IMR-90 (cell line): ENCODE measurements around the gene ETV6. TPM values are rescaled to one million over a fixed set of nuclear protein-coding genes. Genes with fewer than 3 reads are reported as not detected.
A peak's percentile ranks its signal among the peaks of the same experiment; 100 is the strongest.

Source experiments
- ATAC-seq: fragments of 200-7000 bp; cut with Tn5 transposase; 2 replicates; pipeline ENCODE4 v1.9.1; 2020; ENCODE audit warnings: low read depth, mild to moderate bottlenecking, moderate library complexity
- BruUV-seq: library from RNA; stranded (reverse); fragments of 400-500 nt; replicated peaks from 2 replicates; lab custom pipeline; 2021; lab: Mats Ljungman, UMichigan
- CTCF ChIA-PET: fragments of 300-600 bp; formaldehyde crosslinking; extraction: SDS; loops from one replicate; lab custom pipeline; 2021; ENCODE audit warnings: antibody characterized with exemption; lab: Yijun Ruan, JAX
- POLR2A ChIA-PET: fragments of 300-600 bp; sonication (Branson Sonifier 250); formaldehyde crosslinking; loops from one replicate; lab custom pipeline; 2022; ENCODE audit warnings: antibody characterized with exemption; ENCODE audit not compliant: unreplicated experiment; lab: Charles Lee
- DNase-seq: peaks from one replicate; pipeline ENCODE4 v3.0.0; 2013
- H2AFZ ChIP-seq: replicated peaks from 2 replicates; pipeline ENCODE3; 2013; ENCODE audit warnings: low read length, mild to moderate bottlenecking; ENCODE audit not compliant: poor library complexity
- H2AK5ac ChIP-seq: 2 replicates; pipeline ENCODE4 v1.6.1; 2013; ENCODE audit warnings: low read depth, low read length, inconsistent platforms
- H2AK9ac ChIP-seq: replicated peaks from 2 replicates; pipeline ENCODE3; 2013; ENCODE audit warnings: mild to moderate bottlenecking, low read depth, low read length, moderate library complexity; ENCODE audit not compliant: poor library complexity
- H2BK120ac ChIP-seq: 2 replicates; pipeline ENCODE4 v1.6.1; 2013; ENCODE audit warnings: low read depth, low read length, inconsistent platforms
- H2BK15ac ChIP-seq: 3 replicates; pipeline ENCODE4 v1.6.1; 2013; ENCODE audit warnings: low read depth, low read length, inconsistent platforms
- H2BK20ac ChIP-seq: 2 replicates; pipeline ENCODE4 v1.6.1; 2013; ENCODE audit warnings: low read depth, mild to moderate bottlenecking, inconsistent platforms, low read length, moderate library complexity
- H2BK5ac ChIP-seq: 2 replicates; pipeline ENCODE4 v1.6.1; 2013; ENCODE audit warnings: mild to moderate bottlenecking, low read depth, low read length, inconsistent platforms; ENCODE audit not compliant: poor library complexity, severe bottlenecking
- H3K14ac ChIP-seq: replicated peaks from 2 replicates; pipeline ENCODE4 v1.6.1; 2013; ENCODE audit warnings: low read depth, low read length, inconsistent platforms
- H3K18ac ChIP-seq: 2 replicates; pipeline ENCODE4 v1.6.1; 2013; ENCODE audit warnings: low read depth, low read length, control low read depth
- H3K23ac ChIP-seq: 2 replicates; pipeline ENCODE4 v1.6.1; 2013; ENCODE audit warnings: low read depth, low read length, inconsistent platforms
- H3K27ac ChIP-seq: 2 replicates; pipeline ENCODE4 v1.5.1; 2013; ENCODE audit warnings: mild to moderate bottlenecking, control low read depth, low read length; ENCODE audit not compliant: insufficient read depth
- H3K27me3 ChIP-seq: 2 replicates; pipeline ENCODE4 v1.6.1; 2013; ENCODE audit warnings: low read length; ENCODE audit not compliant: control insufficient read depth, insufficient read depth
- H3K36me3 ChIP-seq: 2 replicates; pipeline ENCODE4 v1.6.1; 2013; ENCODE audit warnings: low read length, mixed read lengths; ENCODE audit not compliant: control insufficient read depth, insufficient read depth
- H3K4ac ChIP-seq: 2 replicates; pipeline ENCODE4 v1.6.1; 2013; ENCODE audit warnings: low read depth, low read length, inconsistent platforms
- H3K4me1 ChIP-seq: 2 replicates; pipeline ENCODE4 v1.6.1; 2013; ENCODE audit warnings: low read length, mixed read lengths; ENCODE audit not compliant: control insufficient read depth, insufficient read depth
- H3K4me2 ChIP-seq: 2 replicates; pipeline ENCODE4 v1.6.1; 2013; ENCODE audit warnings: low read depth, mild to moderate bottlenecking, control low read depth, low read length, moderate library complexity
- H3K4me3 ChIP-seq: 2 replicates; pipeline ENCODE4 v1.5.1; 2013; ENCODE audit warnings: low read depth, mild to moderate bottlenecking, control low read depth, low read length, moderate library complexity; ENCODE audit not compliant: insufficient read depth
- H3K56ac ChIP-seq: 2 replicates; pipeline ENCODE4 v1.6.1; 2013; ENCODE audit warnings: low read length, inconsistent platforms; ENCODE audit not compliant: insufficient read depth; ENCODE audit errors: extremely low read depth
- H3K79me1 ChIP-seq, 2 experiments: 2 replicates each; pipeline ENCODE4 v1.6.1; 2013; ENCODE audit warnings: low read length in 2 of 2, inconsistent platforms in 1 of 2, low read depth in 1 of 2
- H3K9ac ChIP-seq: 2 replicates; pipeline ENCODE4 v1.6.1; 2013; ENCODE audit warnings: low read depth, low read length, control low read depth
- H3K9me1 ChIP-seq: 2 replicates; pipeline ENCODE4 v1.6.1; 2013; ENCODE audit warnings: low read length, inconsistent platforms; ENCODE audit not compliant: insufficient read depth
- H3K9me3 ChIP-seq: 2 replicates; pipeline ENCODE4 v1.6.1; 2013; ENCODE audit warnings: low read length; ENCODE audit not compliant: control insufficient read depth, insufficient read depth
- H4K20me1 ChIP-seq: 2 replicates; pipeline ENCODE4 v1.6.1; 2013; ENCODE audit warnings: low read length, inconsistent platforms; ENCODE audit not compliant: insufficient read depth
- H4K5ac ChIP-seq: 2 replicates; pipeline ENCODE4 v1.6.1; 2013; ENCODE audit warnings: mild to moderate bottlenecking, low read depth, low read length, control low read depth
- H4K8ac ChIP-seq, 2 experiments: 2 replicates each; pipeline ENCODE4 v1.6.1; 2013; ENCODE audit warnings: low read depth in 2 of 2, low read length in 2 of 2, control low read depth in 1 of 2, inconsistent platforms in 1 of 2
- H4K91ac ChIP-seq: 2 replicates; pipeline ENCODE4 v1.6.1; 2013; ENCODE audit warnings: low read depth, low read length, inconsistent platforms; ENCODE audit not compliant: insufficient read depth
- CEBPB ChIP-seq: IDR thresholded peaks from 2 replicates; pipeline ENCODE4 v1.6.1; 2012; ENCODE audit warnings: low read depth, low read length, improper control_type of control experiment
- CHD1 ChIP-seq: IDR thresholded peaks from 2 replicates; pipeline ENCODE4 v1.6.1; 2012; ENCODE audit warnings: low read depth, low read length, improper control_type of control experiment
- NFE2L2 ChIP-seq: fragments of 150-350 bp; IDR thresholded peaks from 2 replicates; pipeline ENCODE4 v1.6.1; 2016; ENCODE audit warnings: low read depth, mild to moderate bottlenecking, low read length
- WGBS, 2 experiments: methylation state at CpG; one replicate each; pipeline versions ENCODE4 v1.1.5 to v1.1.7; 2013; ENCODE audit warnings: missing lambda C conversion rate in 2 of 2; ENCODE audit not compliant: insufficient read length in 1 of 2; ENCODE audit errors: extremely low coverage in 2 of 2; 5-methylcytosine and 5-hydroxymethylcytosine counted together
- dilution Hi-C: fragments of 300-500 bp; cut with HindIII; formaldehyde crosslinking; loops from one replicate; pipeline ENCODE4 v1.14.3; 2018; ENCODE audit warnings: low sequenced_read_pairs; ENCODE audit not compliant: unreplicated experiment
- in situ Hi-C: fragments of 300-500 bp; cut with MboI; formaldehyde crosslinking; loops from 3 replicates; pipeline ENCODE4 v1.14.3; 2019; ENCODE audit warnings: low sequenced_read_pairs, inconsistent platforms, mixed read lengths
- intact Hi-C: fragments of 100-400 bp; cut with micrococcal nuclease; formaldehyde crosslinking; loops from 2 replicates; pipeline ENCODE4 v1.10.0; 2022
- polyA plus RNA-seq, 3 experiments: library from polyadenylated mRNA; depleted of rRNA; stranded (reverse); fragments of >200 nt; gene quantifications; 2 replicates each; pipeline ENCODE4 v1.2.3, GENCODE V29; 2012; ENCODE audit warnings: low replicate concordance in 1 of 3
- total RNA-seq: library from RNA; depleted of rRNA; stranded (reverse); fragments of >200 nt; gene quantifications from 2 replicates; pipeline ENCODE4 v1.2.3, GENCODE V29; 2012

Gene ETV6
- total and polyA plus RNA-seq, 2 of the 4 experiments (the other 2 are of a cell fraction) = 8.4 to 9.9 TPM

- Histone ChIP-seq H2AK5ac (no peak overlapping the region), H4K5ac (no peak overlapping the region; the same call in 1 of the 2 replicates), H2BK20ac (no peak overlapping the region; the same call in 1 of the 2 replicates), H2AFZ (no peak overlapping the region), H3K4me2 (peak overlapping the region; percentile 31), H4K8ac (no peak overlapping the region), H3K9ac (peak overlapping the region; percentile 46; the same call in 1 of the 2 replicates), H2BK120ac (no peak overlapping the region), H3K56ac (no peak overlapping the region), H3K79me1 (peaks cover 32 to 74% of the 10 kb centered on the region in 2 experiments), H4K20me1 (no peaks in the 10 kb centered on the region), H4K91ac (no peak overlapping the region), H3K18ac (peak overlapping the region; percentile 72; the same call in 1 of the 2 replicates), H3K27ac (no peak overlapping the region; the same call in 1 of the 2 replicates), H3K9me1 (peaks cover 20% of the 10 kb centered on the region), H3K36me3 (0 out of 2 replicates have a peak, but pooled peaks cover 6% of the 10 kb centered on the region), H2BK15ac (no peak overlapping the region), H2BK5ac (peak overlapping the region; percentile 28), H3K23ac (no peak overlapping the region), H3K27me3 (no peaks in the 10 kb centered on the region), H3K14ac (0 out of 2 replicates have a peak overlapping the region, but pooled peaks have one; percentile 16), H3K9me3 (no peaks in the 10 kb centered on the region), H3K4me3 (no peak overlapping the region), H3K4ac (no peak overlapping the region; the same call in 1 of the 2 replicates), H3K4me1 (peaks cover 9% of the 10 kb centered on the region; the same call in 1 of the 2 replicates), H2AK9ac (no peak overlapping the region)
- BruUV-seq = no TSS peak
- DNase-seq = peak; percentile 78
- POLR2A ChIA-PET = no interaction called here
- CTCF ChIA-PET = interaction anchor here (0.5 to 0.9 kb wide), 2 partner anchors 11 to 86 kb away, joined by 3 read pairs; no protein-coding TSS in a partner anchor
- intact Hi-C loops = no loop called here
- peak; percentile 17; the same call in 1 of the 2 replicates for ATAC-seq
- no peak for TF ChIP-seq CHD1
- TF ChIP-seq CEBPB = peak; percentile 92
- TF ChIP-seq NFE2L2 = no peak
- dilution Hi-C loops = no loop called here
- in situ Hi-C loops = no loop called here
- 100% methylated on average over 1 of the region's 12 CpGs; no CpG with 5 or more reads in 1 of the 2 experiments for WGBS, 2 experiments
Observed at GRCh38 chr12:11778713-11779685, 129.5 kb downstream of the ETV6 start.
